Vagina (tissue), 2 donors: ENCODE measurements around the gene SULF2. TPM values are rescaled to one million over a fixed set of nuclear protein-coding genes. Genes with fewer than 3 reads are reported as not detected.

ENCODE experiments used
- DNase-seq, 2 donors: peaks; one replicate each; pipeline ENCODE4 v3.0.0-alpha.2; 2017; ENCODE audit errors: extremely low spot score in 2 of 2
- H3K27ac ChIP-seq: fragments of 200-600 bp; sonication (generic); one replicate; pipeline ENCODE4 v1.5.1; 2019
- H3K27me3 ChIP-seq: fragments of 200-600 bp; sonication (generic); one replicate; pipeline ENCODE4 v1.5.1; 2019
- H3K36me3 ChIP-seq, 2 donors: fragments of 200-600 bp; sonication (generic); one replicate each; pipeline ENCODE4 v1.5.1; 2017 to 2019
- H3K4me1 ChIP-seq: fragments of 200-600 bp; sonication (generic); one replicate; pipeline ENCODE4 v1.5.1; 2019
- H3K4me3 ChIP-seq, 2 donors: fragments of 200-600 bp; sonication (generic); 1 replicate in 1 of 2; 2 replicates in 1 of 2; pipeline ENCODE4 v1.5.1; 2016 to 2019
- H3K9me3 ChIP-seq: fragments of 200-600 bp; sonication (generic); one replicate; pipeline ENCODE4 v1.5.1; 2019
- CTCF ChIP-seq, 3 experiments: fragments of 450-650 bp in 2 of 3; fragments of 200-600 bp in 1 of 3; sonication (generic) in 1 of 3; IDR thresholded peaks; one replicate each; pipeline ENCODE4 v1.5.1; 2017 to 2019; ENCODE audit warnings: antibody characterized with exemption in 3 of 3, mild to moderate bottlenecking in 2 of 3, moderate library complexity in 2 of 3
- POLR2A ChIP-seq, 2 donors: fragments of 450-650 bp; IDR thresholded peaks; one replicate each; pipeline ENCODE4 v1.6.1; 2017; ENCODE audit warnings: antibody characterized with exemption in 2 of 2, mild to moderate bottlenecking in 2 of 2, moderate library complexity in 2 of 2
- POLR2AphosphoS5 ChIP-seq, 2 donors: sonication (generic); formaldehyde crosslinking; IDR thresholded peaks; one replicate each; pipeline ENCODE4 v1.9.0; 2017; ENCODE audit warnings: antibody characterized with exemption in 2 of 2, mild to moderate bottlenecking in 2 of 2, low read depth in 1 of 2; ENCODE audit not compliant: insufficient read depth in 1 of 2
- intact Hi-C: fragments of 100-400 bp; cut with DNase I; formaldehyde crosslinking; loops from one replicate; pipeline ENCODE4 v1.15.1; 2023
- total RNA-seq: library from RNA; depleted of rRNA; stranded (reverse); fragments of >200 nt; gene quantifications from one replicate; pipeline ENCODE4 v1.2.3, GENCODE V29; 2016

SULF2 gene
- total RNA-seq, 1 donor from 2014 or later: 157 TPM

GRCh38 chr20:47757145-47758035 lies 27.9 kb downstream of the SULF2 start:
- TF ChIP-seq POLR2A (IDR thresholded peaks at IDR 0.05) (no peak), POLR2AphosphoS5 (IDR thresholded peaks at IDR 0.05; ENCODE audit: insufficient read depth in 1 of 2, low read depth in 1 of 2) (no peak), CTCF (IDR thresholded peaks at IDR 0.05) (no peak)
- Histone ChIP-seq H3K9me3 (no peaks in the 10 kb centered on the region), H3K4me1 (peaks cover 10% of the 10 kb centered on the region), H3K27ac (no peak overlapping the region), H3K27me3 (no peaks in the 10 kb centered on the region), H3K4me3 (no peak overlapping the region), H3K36me3 (peaks cover 0 to 24% of the 10 kb centered on the region in 2 donors)
- intact Hi-C loops: no loop called here
- DNase-seq: no peak

GRCh38 chr20:47754946-47755652 lies 30.2 kb downstream of the SULF2 start:
- H3K27ac ChIP-seq: no peak overlapping the region
- no peaks in the 10 kb centered on the region for H3K9me3 ChIP-seq
- H3K36me3 ChIP-seq: peaks cover 0 to 24% of the 10 kb centered on the region in 2 donors
- H3K4me1 ChIP-seq: peaks cover 4% of the 10 kb centered on the region
- H3K4me3 ChIP-seq: no peak overlapping the region
- no peaks in the 10 kb centered on the region for H3K27me3 ChIP-seq
- TF ChIP-seq POLR2AphosphoS5 (IDR thresholded peaks at IDR 0.05; ENCODE audit: insufficient read depth in 1 of 2, low read depth in 1 of 2) (no peak), POLR2A (IDR thresholded peaks at IDR 0.05) (no peak), CTCF (IDR thresholded peaks at IDR 0.05) (no peak)
- no peak for DNase-seq
- intact Hi-C loops: no loop called here

- Histone ChIP-seq H3K4me3 (no peak overlapping the region), H3K36me3 (peaks cover 0 to 24% of the 10 kb centered on the region in 2 donors), H3K4me1 (peaks cover 9% of the 10 kb centered on the region), H3K9me3 (no peaks in the 10 kb centered on the region), H3K27ac (no peak overlapping the region), H3K27me3 (no peaks in the 10 kb centered on the region)
- no peak for DNase-seq
- TF ChIP-seq CTCF (IDR thresholded peaks at IDR 0.05): no peak
- TF ChIP-seq POLR2A (IDR thresholded peaks at IDR 0.05): no peak
- TF ChIP-seq POLR2AphosphoS5 (IDR thresholded peaks at IDR 0.05; ENCODE audit: insufficient read depth in 1 of 2, low read depth in 1 of 2): no peak
- intact Hi-C loops: no loop called here
Observed at GRCh38 chr20:47754388-47754715, 30.9 kb downstream of the SULF2 start.

- H3K4me3 ChIP-seq: no peak overlapping the region
- intact Hi-C loops: no loop called here
- peaks cover 12% of the 10 kb centered on the region for H3K4me1 ChIP-seq
- H3K27ac ChIP-seq: no peak overlapping the region
- peaks cover 0 to 24% of the 10 kb centered on the region in 2 donors for H3K36me3 ChIP-seq
- H3K9me3 ChIP-seq: no peaks in the 10 kb centered on the region
- DNase-seq: no peak
- no peaks in the 10 kb centered on the region for H3K27me3 ChIP-seq
- no peak for TF ChIP-seq POLR2A (IDR thresholded peaks at IDR 0.05)
- TF ChIP-seq POLR2AphosphoS5 (IDR thresholded peaks at IDR 0.05; ENCODE audit: insufficient read depth in 1 of 2, low read depth in 1 of 2): no peak
- no peak for TF ChIP-seq CTCF (IDR thresholded peaks at IDR 0.05)
Observed at GRCh38 chr20:47753576-47754387, 31.5 kb downstream of the SULF2 start.
